Measurements from ENCODE around the gene IL17RB.

DNA sequence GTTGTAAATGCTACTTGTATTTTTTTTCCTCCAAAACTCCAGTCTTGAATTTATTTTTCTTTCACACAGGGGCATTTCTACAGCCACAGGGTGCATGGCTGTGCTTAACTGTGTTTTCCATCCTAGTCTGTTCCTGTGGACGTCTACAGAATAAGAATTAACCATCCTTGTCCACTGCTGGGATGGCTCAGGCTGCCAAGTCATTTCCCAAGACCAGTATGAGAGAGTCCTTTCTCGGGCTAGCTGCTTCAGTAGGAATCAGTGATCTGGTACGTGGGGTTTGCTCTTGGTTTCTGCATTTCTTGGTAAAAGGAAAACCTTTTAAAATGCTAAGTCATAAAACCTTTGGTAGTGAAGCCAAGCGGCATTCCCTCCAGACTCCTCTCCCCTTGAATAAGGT lies 29.9 kb upstream of the IL17RB start:
- TF ChIP-seq, protein P1, sequence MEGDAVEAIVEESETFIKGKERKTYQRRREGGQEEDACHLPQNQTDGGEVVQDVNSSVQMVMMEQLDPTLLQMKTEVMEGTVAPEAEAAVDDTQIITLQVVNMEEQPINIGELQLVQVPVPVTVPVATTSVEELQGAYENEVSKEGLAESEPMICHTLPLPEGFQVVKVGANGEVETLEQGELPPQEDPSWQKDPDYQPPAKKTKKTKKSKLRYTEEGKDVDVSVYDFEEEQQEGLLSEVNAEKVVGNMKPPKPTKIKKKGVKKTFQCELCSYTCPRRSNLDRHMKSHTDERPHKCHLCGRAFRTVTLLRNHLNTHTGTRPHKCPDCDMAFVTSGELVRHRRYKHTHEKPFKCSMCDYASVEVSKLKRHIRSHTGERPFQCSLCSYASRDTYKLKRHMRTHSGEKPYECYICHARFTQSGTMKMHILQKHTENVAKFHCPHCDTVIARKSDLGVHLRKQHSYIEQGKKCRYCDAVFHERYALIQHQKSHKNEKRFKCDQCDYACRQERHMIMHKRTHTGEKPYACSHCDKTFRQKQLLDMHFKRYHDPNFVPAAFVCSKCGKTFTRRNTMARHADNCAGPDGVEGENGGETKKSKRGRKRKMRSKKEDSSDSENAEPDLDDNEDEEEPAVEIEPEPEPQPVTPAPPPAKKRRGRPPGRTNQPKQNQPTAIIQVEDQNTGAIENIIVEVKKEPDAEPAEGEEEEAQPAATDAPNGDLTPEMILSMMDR (conservative IDR thresholded peaks at IDR 0.05; ENCODE audit: low read depth, low read length), result no peak
- no peak for TF ChIP-seq EZH2 (IDR thresholded peaks at IDR 0.05; ENCODE audit: borderline replicate concordance, low read depth, low read length, poor library complexity, severe bottlenecking)
